ENCODE data around the gene SLC38A5. TPM values are rescaled to one million over a fixed set of nuclear protein-coding genes. Genes with fewer than 3 reads are reported as not detected.

Gene SLC38A5
- total RNA-seq, 1 experiment from 2014 or later: 54.6 TPM

GRCh38 chrX:48460606-48461005, 9.5 kb downstream of the SLC38A5 start:
- peaks cover 3% of the 10 kb centered on the region; the same call in 1 of the 2 replicates for H3K79me2 ChIP-seq (ENCODE audit: insufficient read depth, low read length)
- H3K9me2 ChIP-seq (ENCODE audit: insufficient read depth): no peaks in the 10 kb centered on the region
- no peak overlapping the region for H2AFZ ChIP-seq (ENCODE audit: low read depth, low read length, poor library complexity, severe bottlenecking)
- H3K4me2 ChIP-seq (ENCODE audit: low read length): no peak overlapping the region
- no peaks in the 10 kb centered on the region for H3K9me3 ChIP-seq (ENCODE audit: control insufficient read depth in 1 of 2, insufficient read depth in 1 of 2, low read depth in 1 of 2, low read length in 2 of 2)
- H4K20me1 ChIP-seq (ENCODE audit: insufficient read depth): no peaks in the 10 kb centered on the region
- H3K27me3 ChIP-seq (ENCODE audit: insufficient read depth, low read length): no peaks in the 10 kb centered on the region
- H3K4me1 ChIP-seq (ENCODE audit: control insufficient read depth in 1 of 2, insufficient read depth in 2 of 2, low read length in 2 of 2): peaks cover 0 to 5% of the 10 kb centered on the region in 2 experiments; a peak in 1 of 4 replicates
- no peak overlapping the region for H3K4me3 ChIP-seq (replicated peaks in 1 of 2; ENCODE audit: low read depth in 1 of 2, low read length in 2 of 2)
- no peaks in the 10 kb centered on the region for H3K36me3 ChIP-seq (ENCODE audit: control insufficient read depth in 1 of 2, insufficient read depth in 2 of 2, low read length in 2 of 2)
- TF ChIP-seq POLR2A (IDR thresholded peaks at IDR 0.05; ENCODE audit: borderline replicate concordance, extremely low read depth, insufficient read depth, insufficient read length): no peak
- no peak for TF ChIP-seq ZBTB33 (IDR thresholded peaks at IDR 0.05; ENCODE audit: extremely low read depth, insufficient replicate concordance, low read length)
- no peak for TF ChIP-seq ZNF274 (IDR thresholded peaks at IDR 0.05; ENCODE audit: low read depth, low read length)
- TF ChIP-seq POLR2AphosphoS5 (IDR thresholded peaks at IDR 0.05; ENCODE audit: low read depth, low read length): no peak
- TF ChIP-seq EZH2phosphoT487 (IDR thresholded peaks at IDR 0.05; ENCODE audit: borderline replicate concordance): no peak
- TF ChIP-seq SRF (IDR thresholded peaks at IDR 0.05; ENCODE audit: low read depth): no peak
- no peak for TF ChIP-seq ZFX (IDR thresholded peaks at IDR 0.05)
- no peak for TF ChIP-seq RAD21 (IDR thresholded peaks at IDR 0.05; ENCODE audit: low read depth)
- no peak for TF ChIP-seq ELF1 (IDR thresholded peaks at IDR 0.05; ENCODE audit: borderline replicate concordance, low read depth)
- no peak for TF ChIP-seq CEBPB (IDR thresholded peaks at IDR 0.05; ENCODE audit: low read depth)
- no peak for TF ChIP-seq ATF3 (IDR thresholded peaks at IDR 0.05)
- TF ChIP-seq SP1 (IDR thresholded peaks at IDR 0.05; ENCODE audit: low read depth): no peak
- TF ChIP-seq FOSL1 (IDR thresholded peaks at IDR 0.05; ENCODE audit: low read depth): no peak
- no peak for TF ChIP-seq TCF7L2 (IDR thresholded peaks at IDR 0.05; ENCODE audit: borderline replicate concordance, extremely low read depth, insufficient read depth, insufficient read length)
- no peak for TF ChIP-seq EGR1 (IDR thresholded peaks at IDR 0.05; ENCODE audit: low read depth)
- TF ChIP-seq YY1 (IDR thresholded peaks at IDR 0.05; ENCODE audit: extremely low read depth, insufficient replicate concordance, low read depth, low read length): no peak
- no peak for TF ChIP-seq CBX3 (IDR thresholded peaks at IDR 0.05; ENCODE audit: low read depth)
- TF ChIP-seq EZH2 (IDR thresholded peaks at IDR 0.05): no peak
- no peak for TF ChIP-seq MAX (IDR thresholded peaks at IDR 0.05)
- CTCF ChIA-PET: no interaction called here
- RAD21 ChIA-PET (ENCODE audit: low non-redundant PET in 1 of 2, low total read pairs in 2 of 2, uncharacterized antibody in 2 of 2, unreplicated experiment in 2 of 2): no interaction called here
- no peak for ATAC-seq
- BruUV-seq (replicated peaks): no TSS peak
- no peak overlapping the region for H3K9ac ChIP-seq (ENCODE audit: low read length)
- DNase-seq (ENCODE audit: low read depth, low spot score): no peak
- POLR2A ChIA-PET: no interaction called here
- intact Hi-C loops (cut with micrococcal nuclease): no loop called here
- no peak overlapping the region for H3K27ac ChIP-seq (ENCODE audit: low read depth, low read length)
